Vagina (tissue), 2 donors: Measurements from ENCODE around the gene GRM7. TPM values are rescaled to one million over a fixed set of nuclear protein-coding genes. Genes with fewer than 3 reads are reported as not detected.

Experiments
- DNase-seq, 2 donors: peaks; one replicate each; pipeline ENCODE4 v3.0.0-alpha.2; 2017; ENCODE audit errors: extremely low spot score in 2 of 2
- H3K27ac ChIP-seq: fragments of 200-600 bp; sonication (generic); one replicate; pipeline ENCODE4 v1.5.1; 2019
- H3K27me3 ChIP-seq: fragments of 200-600 bp; sonication (generic); one replicate; pipeline ENCODE4 v1.5.1; 2019
- H3K36me3 ChIP-seq, 2 donors: fragments of 200-600 bp; sonication (generic); one replicate each; pipeline ENCODE4 v1.5.1; 2017 to 2019
- H3K4me1 ChIP-seq: fragments of 200-600 bp; sonication (generic); one replicate; pipeline ENCODE4 v1.5.1; 2019
- H3K4me3 ChIP-seq, 2 donors: fragments of 200-600 bp; sonication (generic); 1 replicate in 1 of 2; 2 replicates in 1 of 2; pipeline ENCODE4 v1.5.1; 2016 to 2019
- H3K9me3 ChIP-seq: fragments of 200-600 bp; sonication (generic); one replicate; pipeline ENCODE4 v1.5.1; 2019
- POLR2A ChIP-seq, 2 donors: fragments of 450-650 bp; IDR thresholded peaks; one replicate each; pipeline ENCODE4 v1.6.1; 2017; ENCODE audit warnings: antibody characterized with exemption in 2 of 2, mild to moderate bottlenecking in 2 of 2, moderate library complexity in 2 of 2
- POLR2AphosphoS5 ChIP-seq, 2 donors: sonication (generic); formaldehyde crosslinking; IDR thresholded peaks; one replicate each; pipeline ENCODE4 v1.9.0; 2017; ENCODE audit warnings: antibody characterized with exemption in 2 of 2, mild to moderate bottlenecking in 2 of 2, low read depth in 1 of 2; ENCODE audit not compliant: insufficient read depth in 1 of 2
- intact Hi-C: fragments of 100-400 bp; cut with DNase I; formaldehyde crosslinking; loops from one replicate; pipeline ENCODE4 v1.15.1; 2023
- total RNA-seq: library from RNA; depleted of rRNA; stranded (reverse); fragments of >200 nt; gene quantifications from one replicate; pipeline ENCODE4 v1.2.3, GENCODE V29; 2016
- TF ChIP-seq, protein P1 (sequence below), 3 experiments: fragments of 450-650 bp in 2 of 3; fragments of 200-600 bp in 1 of 3; sonication (generic) in 1 of 3; IDR thresholded peaks; one replicate each; pipeline ENCODE4 v1.5.1; 2017 to 2019; ENCODE audit warnings: antibody characterized with exemption in 3 of 3, mild to moderate bottlenecking in 2 of 3, moderate library complexity in 2 of 3

Gene GRM7
- total RNA-seq, 1 donor from 2014 or later: 2.0 TPM

DNA sequence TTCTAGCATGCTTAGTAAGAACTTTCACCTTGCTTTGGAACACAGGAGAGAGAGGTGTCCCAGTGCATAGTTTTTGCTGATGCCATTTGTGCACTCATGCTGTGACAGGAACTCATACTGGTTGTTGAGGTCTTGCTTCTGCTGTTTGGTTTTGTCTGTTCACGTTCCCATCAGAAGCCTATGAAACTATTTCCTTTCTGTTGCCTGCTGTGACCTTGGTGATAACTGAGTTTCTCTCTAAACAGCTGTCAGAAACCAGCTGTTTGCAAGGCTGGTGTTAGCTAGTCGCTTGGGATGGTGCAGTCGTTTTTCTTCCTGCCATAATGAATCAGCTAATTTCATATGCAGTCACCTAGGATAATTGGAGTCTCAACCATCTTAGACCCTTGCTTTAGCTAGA, 724.1 kb downstream of the GRM7 start:
- Histone ChIP-seq H3K4me3 (no peak overlapping the region), H3K4me1 (no peaks in the 10 kb centered on the region), H3K27me3 (no peaks in the 10 kb centered on the region), H3K9me3 (no peaks in the 10 kb centered on the region), H3K27ac (no peak overlapping the region), H3K36me3 (no peaks in the 10 kb centered on the region)
- no peak for DNase-seq
- TF ChIP-seq POLR2AphosphoS5 (IDR thresholded peaks at IDR 0.05; ENCODE audit: insufficient read depth in 1 of 2, low read depth in 1 of 2) (no peak), POLR2A (IDR thresholded peaks at IDR 0.05) (no peak)
- TF ChIP-seq, protein P1, sequence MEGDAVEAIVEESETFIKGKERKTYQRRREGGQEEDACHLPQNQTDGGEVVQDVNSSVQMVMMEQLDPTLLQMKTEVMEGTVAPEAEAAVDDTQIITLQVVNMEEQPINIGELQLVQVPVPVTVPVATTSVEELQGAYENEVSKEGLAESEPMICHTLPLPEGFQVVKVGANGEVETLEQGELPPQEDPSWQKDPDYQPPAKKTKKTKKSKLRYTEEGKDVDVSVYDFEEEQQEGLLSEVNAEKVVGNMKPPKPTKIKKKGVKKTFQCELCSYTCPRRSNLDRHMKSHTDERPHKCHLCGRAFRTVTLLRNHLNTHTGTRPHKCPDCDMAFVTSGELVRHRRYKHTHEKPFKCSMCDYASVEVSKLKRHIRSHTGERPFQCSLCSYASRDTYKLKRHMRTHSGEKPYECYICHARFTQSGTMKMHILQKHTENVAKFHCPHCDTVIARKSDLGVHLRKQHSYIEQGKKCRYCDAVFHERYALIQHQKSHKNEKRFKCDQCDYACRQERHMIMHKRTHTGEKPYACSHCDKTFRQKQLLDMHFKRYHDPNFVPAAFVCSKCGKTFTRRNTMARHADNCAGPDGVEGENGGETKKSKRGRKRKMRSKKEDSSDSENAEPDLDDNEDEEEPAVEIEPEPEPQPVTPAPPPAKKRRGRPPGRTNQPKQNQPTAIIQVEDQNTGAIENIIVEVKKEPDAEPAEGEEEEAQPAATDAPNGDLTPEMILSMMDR (IDR thresholded peaks at IDR 0.05): no peak
- intact Hi-C loops: no loop called here

DNA sequence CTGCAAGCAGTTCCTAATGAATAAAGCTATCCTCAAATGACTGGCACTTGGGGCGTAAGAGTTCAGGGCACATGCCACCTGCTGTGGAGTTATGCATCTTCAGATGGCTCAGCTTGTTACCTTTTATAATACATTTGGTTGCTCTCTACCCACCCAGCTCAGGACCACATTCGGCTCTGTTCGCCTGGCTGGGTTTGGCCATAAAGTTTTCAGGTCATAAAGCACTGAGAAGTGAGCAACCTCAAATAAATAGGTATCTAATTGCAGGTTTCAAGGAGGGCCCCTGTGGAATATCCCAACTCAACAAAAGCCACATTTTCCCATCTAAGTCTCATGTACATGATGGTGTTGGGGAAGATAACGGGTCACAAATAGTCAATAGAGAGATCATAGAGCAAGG, 727.3 kb downstream of the GRM7 start:
- no peaks in the 10 kb centered on the region for H3K27me3 ChIP-seq
- no peak for TF ChIP-seq POLR2A (IDR thresholded peaks at IDR 0.05)

DNA sequence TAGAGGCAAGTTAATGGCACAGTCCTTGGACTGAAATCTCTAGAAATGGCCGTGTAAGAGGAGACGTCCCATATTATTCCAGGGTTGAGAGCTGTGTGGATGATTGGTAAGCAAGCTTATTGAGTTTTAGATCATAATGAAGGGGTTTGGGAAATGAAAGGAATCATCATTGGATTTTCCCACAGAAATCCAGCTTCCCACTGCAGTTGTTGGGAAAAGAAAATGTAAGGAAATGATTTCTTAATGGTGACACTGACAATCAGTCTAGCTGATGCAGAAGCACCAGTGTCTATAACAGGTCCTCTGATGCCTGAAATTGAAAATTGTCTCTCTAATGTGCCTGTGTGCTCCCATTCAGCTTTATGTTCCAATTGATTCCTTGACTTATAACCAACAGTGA, 728.6 kb downstream of the GRM7 start:
- no peaks in the 10 kb centered on the region for H3K9me3 ChIP-seq
- no peaks in the 10 kb centered on the region for H3K4me1 ChIP-seq
- TF ChIP-seq POLR2A (IDR thresholded peaks at IDR 0.05): no peak
- TF ChIP-seq, protein P1 (IDR thresholded peaks at IDR 0.05): no peak
- TF ChIP-seq POLR2AphosphoS5 (IDR thresholded peaks at IDR 0.05; ENCODE audit: insufficient read depth in 1 of 2, low read depth in 1 of 2): no peak
- H3K27me3 ChIP-seq: no peaks in the 10 kb centered on the region
- no peak for DNase-seq
- no peak overlapping the region for H3K4me3 ChIP-seq
- H3K27ac ChIP-seq: no peak overlapping the region
- H3K36me3 ChIP-seq: no peaks in the 10 kb centered on the region
- intact Hi-C loops: no loop called here

More for the DNA sequence above, 727.3 kb downstream of the GRM7 start:
- DNase-seq: no peak
- Histone ChIP-seq H3K4me1 (no peaks in the 10 kb centered on the region), H3K36me3 (no peaks in the 10 kb centered on the region), H3K4me3 (no peak overlapping the region), H3K27ac (no peak overlapping the region), H3K9me3 (no peaks in the 10 kb centered on the region)
- intact Hi-C loops: no loop called here

DNA sequence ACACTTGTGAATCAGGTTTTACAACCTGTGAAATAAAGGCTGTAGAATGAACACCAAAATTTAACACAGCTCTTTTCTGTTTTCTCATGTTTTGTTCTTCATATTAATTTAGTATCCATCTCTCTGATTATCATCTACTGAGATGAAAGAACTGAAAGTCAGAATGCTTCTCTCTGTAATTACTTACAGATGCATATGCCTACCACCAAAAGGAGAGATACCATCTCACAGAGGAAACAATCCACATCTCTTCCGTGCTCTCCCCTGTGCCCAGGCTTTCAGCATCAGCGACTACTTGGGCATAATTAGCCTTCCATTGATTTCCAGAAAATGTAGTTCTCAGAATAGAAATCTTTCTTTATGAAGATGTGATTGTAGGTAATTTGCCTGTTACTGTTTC, 741.4 kb downstream of the GRM7 start:
- intact Hi-C loops: no loop called here
- TF ChIP-seq POLR2A (IDR thresholded peaks at IDR 0.05) (no peak), POLR2AphosphoS5 (IDR thresholded peaks at IDR 0.05; ENCODE audit: insufficient read depth in 1 of 2, low read depth in 1 of 2) (no peak)
- TF ChIP-seq, protein P1 (IDR thresholded peaks at IDR 0.05): no peak
- no peak for DNase-seq
- Histone ChIP-seq H3K27me3 (no peaks in the 10 kb centered on the region), H3K27ac (no peak overlapping the region), H3K4me1 (no peaks in the 10 kb centered on the region), H3K36me3 (no peaks in the 10 kb centered on the region), H3K9me3 (no peaks in the 10 kb centered on the region), H3K4me3 (no peak overlapping the region)

DNA sequence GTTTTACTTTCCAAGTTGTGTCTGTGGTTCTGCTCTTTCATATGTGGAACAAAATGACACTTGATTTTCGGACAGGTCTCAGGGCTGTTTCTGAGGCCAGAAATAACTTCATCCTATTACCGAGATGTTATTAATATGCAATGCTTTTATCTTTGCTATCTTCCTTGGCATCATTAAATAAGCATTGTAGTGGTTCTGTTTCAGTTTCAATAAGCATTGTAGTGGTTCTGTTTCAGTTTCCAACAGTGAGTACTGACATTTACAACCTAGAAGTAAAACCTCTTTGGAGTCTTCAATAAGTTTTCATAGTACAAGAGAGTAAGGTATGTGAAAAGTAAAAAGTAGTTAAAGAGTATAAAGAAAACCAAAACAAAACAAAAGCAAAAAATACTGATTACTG, 746.2 kb downstream of the GRM7 start:
- no peak overlapping the region for H3K4me3 ChIP-seq
- no peak for DNase-seq
- H3K27ac ChIP-seq: no peak overlapping the region
- no peaks in the 10 kb centered on the region for H3K9me3 ChIP-seq
- H3K27me3 ChIP-seq: no peaks in the 10 kb centered on the region
- TF ChIP-seq POLR2A (IDR thresholded peaks at IDR 0.05) (no peak), POLR2AphosphoS5 (IDR thresholded peaks at IDR 0.05; ENCODE audit: insufficient read depth in 1 of 2, low read depth in 1 of 2) (no peak)
- TF ChIP-seq, protein P1 (IDR thresholded peaks at IDR 0.05): no peak
- intact Hi-C loops: no loop called here
- no peaks in the 10 kb centered on the region for H3K36me3 ChIP-seq
- no peaks in the 10 kb centered on the region for H3K4me1 ChIP-seq

DNA sequence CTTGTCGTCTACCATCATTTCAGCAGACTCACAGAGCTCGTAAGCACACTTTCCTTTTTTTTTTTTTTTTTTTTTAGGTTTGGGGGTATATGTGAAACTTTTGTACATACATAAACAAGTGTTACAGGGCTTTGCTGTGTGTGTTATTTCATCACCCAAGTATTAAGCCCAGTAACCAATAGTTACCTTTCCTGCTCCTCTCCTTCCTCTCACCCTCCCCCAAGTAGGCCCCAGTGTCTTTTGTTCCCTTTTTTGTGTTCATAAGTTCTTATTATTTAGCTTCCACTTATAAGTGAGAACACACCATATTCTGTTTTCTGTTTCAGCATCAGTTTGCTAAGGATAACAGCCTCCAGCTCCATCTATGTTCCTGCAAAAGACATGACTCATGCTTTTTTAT, 746.8 kb downstream of the GRM7 start:
- H3K36me3 ChIP-seq: no peaks in the 10 kb centered on the region
- H3K4me1 ChIP-seq: no peaks in the 10 kb centered on the region
- H3K27ac ChIP-seq: no peak overlapping the region
- TF ChIP-seq POLR2AphosphoS5 (IDR thresholded peaks at IDR 0.05; ENCODE audit: insufficient read depth in 1 of 2, low read depth in 1 of 2) (no peak), POLR2A (IDR thresholded peaks at IDR 0.05) (no peak)
- TF ChIP-seq, protein P1 (IDR thresholded peaks at IDR 0.05): no peak
- no peak overlapping the region for H3K4me3 ChIP-seq
- intact Hi-C loops: no loop called here
- H3K9me3 ChIP-seq: no peaks in the 10 kb centered on the region
- no peaks in the 10 kb centered on the region for H3K27me3 ChIP-seq
- DNase-seq: no peak
